Mesendoderm (in vitro differentiated cells): Measurements from ENCODE around the gene IL19.

Experiments used
- DNase-seq: peaks from one replicate; pipeline ENCODE4 v3.0.0; 2013
- H2AK5ac ChIP-seq: 2 replicates; pipeline ENCODE4 v1.6.1; 2013; ENCODE audit warnings: low read length, inconsistent platforms
- H2BK120ac ChIP-seq: 2 replicates; pipeline ENCODE4 v1.6.1; 2013; ENCODE audit warnings: low read depth, mild to moderate bottlenecking, low read length, moderate library complexity, mixed read lengths
- H2BK15ac ChIP-seq: replicated peaks from 2 replicates; pipeline ENCODE4 v1.6.1; 2013; ENCODE audit warnings: low read depth, mild to moderate bottlenecking, moderate library complexity
- H2BK5ac ChIP-seq: 2 replicates; pipeline ENCODE4 v1.6.1; 2013; ENCODE audit warnings: low read length, inconsistent platforms
- H3K18ac ChIP-seq: 2 replicates; pipeline ENCODE4 v1.6.1; 2013; ENCODE audit warnings: mild to moderate bottlenecking, low read length, mixed read lengths
- H3K23ac ChIP-seq: one replicate; pipeline ENCODE4 v1.6.1; 2013; ENCODE audit warnings: low read length
- H3K27ac ChIP-seq: 2 replicates; pipeline ENCODE4 v1.5.1; 2013; ENCODE audit warnings: low read depth, mild to moderate bottlenecking, inconsistent platforms, low read length, moderate library complexity
- H3K27me3 ChIP-seq: 2 replicates; pipeline ENCODE4 v1.6.1; 2013; ENCODE audit warnings: low read length, control low read depth, mild to moderate bottlenecking, inconsistent platforms; ENCODE audit not compliant: insufficient read depth, poor library complexity
- H3K36me3 ChIP-seq: 2 replicates; pipeline ENCODE4 v1.6.1; 2013; ENCODE audit warnings: low read length, inconsistent platforms; ENCODE audit not compliant: control insufficient read depth, insufficient read depth
- H3K4ac ChIP-seq: one replicate; pipeline ENCODE4 v1.6.1; 2013; ENCODE audit warnings: low read depth, mild to moderate bottlenecking, low read length, moderate library complexity
- H3K4me1 ChIP-seq: 2 replicates; pipeline ENCODE4 v1.6.1; 2013; ENCODE audit warnings: low read depth, low read length, inconsistent platforms; ENCODE audit not compliant: control insufficient read depth
- H3K4me2 ChIP-seq: 2 replicates; pipeline ENCODE4 v1.6.1; 2013; ENCODE audit warnings: low read length
- H3K4me3 ChIP-seq: 2 replicates; pipeline ENCODE4 v1.5.1; 2013; ENCODE audit warnings: mild to moderate bottlenecking, low read length
- H3K56ac ChIP-seq: one replicate; pipeline ENCODE4 v1.6.1; 2013; ENCODE audit warnings: low read length
- H3K79me1 ChIP-seq: 2 replicates; pipeline ENCODE4 v1.6.1; 2013; ENCODE audit warnings: low read length, inconsistent platforms
- H3K79me2 ChIP-seq: 2 replicates; pipeline ENCODE4 v1.6.1; 2013; ENCODE audit warnings: mild to moderate bottlenecking, low read length; ENCODE audit not compliant: control insufficient read depth, insufficient read depth
- H3K9ac ChIP-seq: 2 replicates; pipeline ENCODE4 v1.6.1; 2013; ENCODE audit warnings: low read length, inconsistent platforms
- H4K5ac ChIP-seq: one replicate; pipeline ENCODE4 v1.6.1; 2013; ENCODE audit warnings: low read length
- H4K8ac ChIP-seq: one replicate; pipeline ENCODE4 v1.6.1; 2013; ENCODE audit warnings: low read depth, mild to moderate bottlenecking, control low read depth, low read length, moderate library complexity
- WGBS: extraction: QIAGEN DNeasy Blood & Tissue Kit; methylation state at CpG from one replicate; pipeline ENCODE4 v1.1.7; 2013; ENCODE audit warnings: low lambda C conversion rate, missing lambda C conversion rate; ENCODE audit not compliant: insufficient coverage; ENCODE audit errors: extremely low coverage; 5-methylcytosine and 5-hydroxymethylcytosine counted together

The IL19 gene

GRCh38 chr1:206839857-206840256, 69.3 kb downstream of the IL19 start:
- Histone ChIP-seq H3K9ac (no peak overlapping the region), H3K4me2 (no peak overlapping the region), H4K8ac (no peak overlapping the region), H2BK120ac (no peak overlapping the region), H3K56ac (no peak overlapping the region), H3K4me3 (no peak overlapping the region), H2BK15ac (no peak overlapping the region), H2AK5ac (no peak overlapping the region), H3K27ac (no peak overlapping the region), H3K79me2 (no peaks in the 10 kb centered on the region), H3K79me1 (no peaks in the 10 kb centered on the region), H2BK5ac (no peak overlapping the region), H3K4ac (no peak overlapping the region), H3K4me1 (no peaks in the 10 kb centered on the region), H3K18ac (no peak overlapping the region), H3K36me3 (no peaks in the 10 kb centered on the region), H3K27me3 (no peaks in the 10 kb centered on the region), H4K5ac (no peak overlapping the region), H3K23ac (no peak overlapping the region)
- no CpG with 5 or more reads among the region's 7 CpGs for WGBS
- peak; percentile 56 for DNase-seq

GRCh38 chr1:206841609-206842323, 71.2 kb downstream of the IL19 start:
- Histone ChIP-seq H3K36me3 (no peaks in the 10 kb centered on the region), H2BK5ac (no peak overlapping the region), H4K8ac (no peak overlapping the region), H2BK15ac (no peak overlapping the region), H3K27me3 (no peaks in the 10 kb centered on the region), H3K4ac (no peak overlapping the region), H2AK5ac (no peak overlapping the region), H3K9ac (no peak overlapping the region), H4K5ac (no peak overlapping the region), H2BK120ac (no peak overlapping the region), H3K27ac (no peak overlapping the region), H3K23ac (no peak overlapping the region), H3K79me1 (no peaks in the 10 kb centered on the region), H3K18ac (no peak overlapping the region), H3K4me1 (no peaks in the 10 kb centered on the region), H3K4me3 (no peak overlapping the region), H3K4me2 (no peak overlapping the region), H3K79me2 (no peaks in the 10 kb centered on the region), H3K56ac (no peak overlapping the region)
- WGBS = no CpG with 5 or more reads among the region's 7 CpGs
- DNase-seq = no peak

DNA sequence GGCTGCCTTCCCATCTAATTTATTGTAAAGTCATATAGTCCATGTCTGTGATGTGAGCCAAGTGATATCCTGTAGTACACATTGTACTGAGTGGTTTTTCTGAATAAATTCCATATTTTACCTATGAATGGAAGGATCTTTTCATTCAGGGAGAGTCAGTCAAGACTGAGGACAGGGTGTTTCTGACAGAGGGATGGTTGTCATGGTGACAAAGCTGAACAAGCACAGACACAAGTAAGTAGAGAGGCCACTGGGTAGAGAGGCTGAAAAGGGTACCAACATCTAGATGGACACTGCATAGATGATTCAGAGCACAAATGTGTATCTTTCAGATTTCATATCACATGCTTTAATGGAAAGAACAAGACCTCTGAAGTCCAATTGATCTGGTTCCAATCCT, 72.3 kb downstream of the IL19 start:
- H3K79me1 ChIP-seq = no peaks in the 10 kb centered on the region
- H3K36me3 ChIP-seq = no peaks in the 10 kb centered on the region
- no peak overlapping the region for H4K5ac ChIP-seq
- H3K4me3 ChIP-seq = no peak overlapping the region
- no peaks in the 10 kb centered on the region for H3K27me3 ChIP-seq
- no peak overlapping the region for H2BK5ac ChIP-seq
- no peak overlapping the region for H3K18ac ChIP-seq
- no peak overlapping the region for H2AK5ac ChIP-seq
- H3K27ac ChIP-seq = no peak overlapping the region
- no peak overlapping the region for H3K23ac ChIP-seq
- H3K4ac ChIP-seq = no peak overlapping the region
- no peak for DNase-seq
- no peak overlapping the region for H3K56ac ChIP-seq
- H3K4me1 ChIP-seq = no peaks in the 10 kb centered on the region
- no peak overlapping the region for H2BK15ac ChIP-seq
- H3K4me2 ChIP-seq = no peak overlapping the region
- H3K79me2 ChIP-seq = no peaks in the 10 kb centered on the region
- H2BK120ac ChIP-seq = no peak overlapping the region
- no peak overlapping the region for H4K8ac ChIP-seq
- no peak overlapping the region for H3K9ac ChIP-seq

DNA sequence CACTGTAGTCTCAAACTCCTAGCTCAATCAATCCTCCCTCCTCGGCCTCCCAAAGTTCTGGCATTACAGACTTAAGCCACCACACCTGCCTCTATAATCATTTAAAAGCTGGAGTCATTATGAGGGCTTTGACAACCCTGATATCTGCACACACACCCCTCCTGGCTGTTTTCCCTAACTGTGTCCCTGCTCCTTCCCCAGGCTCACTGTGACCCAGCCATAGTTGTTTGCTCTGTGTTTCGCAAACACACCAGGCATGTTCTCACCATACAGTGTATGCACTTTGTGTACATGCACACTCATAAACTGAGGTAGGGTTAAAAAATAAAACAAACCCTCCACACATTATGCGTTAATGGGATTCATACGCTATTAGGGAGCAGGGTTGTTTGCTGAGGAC, 73.1 kb downstream of the IL19 start:
- no peak overlapping the region for H2BK5ac ChIP-seq
- no peaks in the 10 kb centered on the region for H3K4me1 ChIP-seq
- no peak overlapping the region for H3K9ac ChIP-seq
- H3K23ac ChIP-seq = no peak overlapping the region
- H3K27ac ChIP-seq = no peak overlapping the region
- no peak overlapping the region for H2BK120ac ChIP-seq
- no peak overlapping the region for H2BK15ac ChIP-seq
- no peak overlapping the region for H4K5ac ChIP-seq
- no peak overlapping the region for H3K4ac ChIP-seq
- no peak overlapping the region for H2AK5ac ChIP-seq
- DNase-seq = no peak
- H3K79me2 ChIP-seq = no peaks in the 10 kb centered on the region
- no peak overlapping the region for H3K4me2 ChIP-seq
- H3K18ac ChIP-seq = no peak overlapping the region
- no peaks in the 10 kb centered on the region for H3K36me3 ChIP-seq
- H4K8ac ChIP-seq = no peak overlapping the region
- H3K27me3 ChIP-seq = no peaks in the 10 kb centered on the region
- no peaks in the 10 kb centered on the region for H3K79me1 ChIP-seq
- H3K4me3 ChIP-seq = no peak overlapping the region
- no CpG with 5 or more reads among the region's 4 CpGs for WGBS
- H3K56ac ChIP-seq = no peak overlapping the region

DNA sequence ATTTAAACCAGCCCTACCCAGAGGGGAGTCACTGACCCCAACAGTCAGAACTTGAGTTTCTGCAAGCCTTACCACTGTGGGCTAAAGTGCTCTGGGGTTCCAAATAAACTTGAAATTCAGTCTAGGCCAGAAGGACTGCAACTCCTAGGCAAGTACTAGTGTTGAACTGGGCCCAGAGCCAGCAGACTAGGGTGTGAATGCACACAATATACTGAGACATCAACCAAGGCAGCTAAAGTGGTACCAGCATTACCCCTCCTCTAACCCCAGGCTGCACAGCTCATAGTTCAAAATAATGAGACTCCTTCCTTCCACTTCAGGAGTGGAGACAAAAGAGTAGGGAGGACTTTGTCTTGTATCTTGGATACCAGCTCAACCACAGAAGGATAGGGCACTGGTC, 75.9 kb downstream of the IL19 start:
- Histone ChIP-seq H3K18ac (no peak overlapping the region), H3K4me3 (no peak overlapping the region), H3K4ac (no peak overlapping the region), H3K36me3 (no peaks in the 10 kb centered on the region), H3K56ac (no peak overlapping the region), H4K8ac (no peak overlapping the region), H3K79me1 (no peaks in the 10 kb centered on the region), H3K23ac (no peak overlapping the region), H2BK15ac (no peak overlapping the region), H3K4me2 (no peak overlapping the region), H3K27me3 (no peaks in the 10 kb centered on the region), H3K79me2 (no peaks in the 10 kb centered on the region), H3K4me1 (no peaks in the 10 kb centered on the region), H3K27ac (no peak overlapping the region), H4K5ac (no peak overlapping the region), H2BK120ac (no peak overlapping the region), H2AK5ac (no peak overlapping the region), H3K9ac (no peak overlapping the region), H2BK5ac (no peak overlapping the region)
- no peak for DNase-seq

GRCh38 chr1:206847337-206847834, 76.8 kb downstream of the IL19 start:
- Histone ChIP-seq H3K27me3 (no peaks in the 10 kb centered on the region), H3K36me3 (no peaks in the 10 kb centered on the region), H2BK15ac (no peak overlapping the region), H3K4me1 (no peaks in the 10 kb centered on the region), H3K4me2 (no peak overlapping the region), H3K4ac (no peak overlapping the region), H3K27ac (no peak overlapping the region), H3K79me1 (no peaks in the 10 kb centered on the region), H3K9ac (no peak overlapping the region), H2AK5ac (no peak overlapping the region), H3K23ac (no peak overlapping the region), H3K56ac (no peak overlapping the region), H4K5ac (no peak overlapping the region), H4K8ac (no peak overlapping the region), H2BK5ac (no peak overlapping the region), H3K4me3 (no peak overlapping the region), H3K79me2 (no peaks in the 10 kb centered on the region), H3K18ac (no peak overlapping the region), H2BK120ac (no peak overlapping the region)
- DNase-seq = peak; percentile 21
- no CpG with 5 or more reads among the region's 3 CpGs for whole genome bisulfite sequencing
